HG03025 (cell line): ENCODE measurements around the gene CANT1.

ENCODE experiments used
- ATAC-seq: cut with Tn5 transposase; IDR thresholded peaks from one replicate; pipeline ENCODE4 v1.9.1; 2021; ENCODE audit warnings: mild to moderate bottlenecking, moderate library complexity; ENCODE audit not compliant: unreplicated experiment, low FRiP score

CANT1 gene

DNA sequence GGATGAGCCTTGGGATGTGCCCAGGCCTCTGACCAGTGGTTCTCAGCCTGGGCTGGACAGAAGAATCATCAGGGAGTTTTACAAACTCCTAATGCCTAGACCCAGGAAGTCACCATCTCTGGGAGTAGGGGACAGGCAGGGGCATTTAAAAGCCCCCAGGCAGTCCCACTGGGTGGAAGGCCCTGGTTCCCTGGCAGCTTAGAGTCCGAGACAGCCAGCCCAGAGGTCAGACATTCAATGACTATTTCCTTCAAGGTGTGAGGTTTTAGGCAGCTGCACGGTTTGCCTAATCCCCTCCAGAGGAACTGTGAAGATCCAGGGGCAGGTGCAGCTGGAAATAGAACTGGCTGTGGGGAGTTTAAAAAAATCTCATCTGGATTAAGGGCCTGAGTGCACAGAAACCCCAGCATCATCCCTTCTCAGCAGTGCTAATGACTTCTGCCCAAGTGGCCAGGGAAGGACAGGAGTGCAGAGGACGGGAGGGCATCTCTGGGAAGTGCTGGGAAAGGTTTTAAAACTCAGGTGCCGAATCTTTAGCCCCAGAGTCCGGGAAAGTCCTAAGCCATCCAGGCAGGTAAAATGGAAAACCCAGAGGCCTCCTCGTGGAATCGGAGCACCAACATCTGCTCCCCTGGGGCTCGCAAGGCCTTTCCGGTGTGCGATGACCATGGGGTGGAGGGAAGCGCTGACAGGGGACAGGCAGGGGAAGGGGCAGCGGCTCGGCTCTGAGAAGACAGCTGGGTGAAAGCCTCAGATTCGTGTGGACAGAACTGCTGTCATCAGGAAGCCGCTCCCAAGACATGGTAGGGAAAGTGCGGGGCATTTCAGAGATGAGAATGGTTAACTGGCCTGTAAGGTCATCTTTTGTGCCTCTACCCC lies 28.3 kb downstream of the CANT1 start:
- no peak for ATAC-seq

DNA sequence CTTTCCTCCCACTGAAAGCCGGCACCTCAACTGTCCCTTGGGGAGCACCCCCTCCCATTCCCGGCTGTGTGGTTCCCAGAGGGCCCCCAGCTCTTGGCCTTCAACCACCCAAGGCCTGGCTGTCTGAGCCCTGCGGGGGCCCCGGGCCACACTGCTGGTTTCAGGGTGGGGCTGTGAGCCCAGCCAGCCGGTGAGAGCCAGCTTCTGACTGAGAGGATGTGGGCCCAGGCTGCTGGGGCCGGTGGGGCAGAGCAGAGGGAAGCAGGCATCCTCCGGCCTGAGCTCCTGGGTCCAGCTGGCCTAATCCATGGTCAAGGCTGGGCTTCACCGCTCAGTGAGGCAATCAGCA lies 29.0 kb downstream of the CANT1 start:
- no peak for ATAC-seq

DNA sequence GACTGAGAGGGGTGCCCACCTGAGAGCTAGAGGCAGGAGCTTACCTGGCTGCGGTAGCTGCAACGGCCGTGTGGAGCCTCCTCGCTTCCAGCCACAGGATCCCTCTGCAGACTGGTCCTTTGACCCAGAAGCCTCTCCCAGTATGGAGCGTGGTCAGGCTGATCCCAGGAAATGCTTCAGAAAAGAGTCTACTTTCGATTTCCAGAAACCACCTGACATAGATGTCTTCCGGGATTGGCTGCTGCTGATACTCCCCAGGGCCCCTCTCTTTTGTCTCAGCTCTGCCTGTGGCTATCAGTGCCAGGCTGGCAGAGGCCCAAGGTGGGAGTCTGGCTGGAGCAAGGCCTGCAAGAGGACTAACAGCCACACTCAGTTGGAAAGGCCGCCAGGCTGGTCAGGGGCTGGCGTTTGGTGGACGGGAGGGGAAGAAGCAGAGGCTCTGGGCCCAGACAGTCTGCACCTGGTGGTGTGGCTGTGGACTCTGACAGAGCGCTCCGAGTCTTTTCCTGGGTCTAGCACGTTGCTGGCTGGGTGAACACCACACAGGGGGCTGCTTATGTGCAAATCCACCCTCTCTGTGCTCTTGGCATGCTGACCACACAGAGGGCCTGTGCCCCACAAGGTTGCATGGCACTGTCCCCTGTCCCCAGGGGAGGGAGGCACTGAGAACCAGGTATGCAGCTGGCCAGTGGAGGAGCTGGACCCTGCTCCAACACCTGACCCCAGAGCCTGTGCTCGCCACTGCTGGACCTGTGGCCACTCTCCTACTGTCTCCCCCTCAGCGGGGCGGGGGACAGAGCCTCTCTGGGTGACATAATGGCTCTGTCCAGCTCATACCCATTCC lies 29.6 kb downstream of the CANT1 start, which contains the start of gene LGALS3BP:
Gene LGALS3BP, minus strand, starts transcription at position 144 of the 844 bp plus-strand sequence. CDS start 2,732 bp downstream, outside the sequence.
- ATAC-seq = no peak

DNA sequence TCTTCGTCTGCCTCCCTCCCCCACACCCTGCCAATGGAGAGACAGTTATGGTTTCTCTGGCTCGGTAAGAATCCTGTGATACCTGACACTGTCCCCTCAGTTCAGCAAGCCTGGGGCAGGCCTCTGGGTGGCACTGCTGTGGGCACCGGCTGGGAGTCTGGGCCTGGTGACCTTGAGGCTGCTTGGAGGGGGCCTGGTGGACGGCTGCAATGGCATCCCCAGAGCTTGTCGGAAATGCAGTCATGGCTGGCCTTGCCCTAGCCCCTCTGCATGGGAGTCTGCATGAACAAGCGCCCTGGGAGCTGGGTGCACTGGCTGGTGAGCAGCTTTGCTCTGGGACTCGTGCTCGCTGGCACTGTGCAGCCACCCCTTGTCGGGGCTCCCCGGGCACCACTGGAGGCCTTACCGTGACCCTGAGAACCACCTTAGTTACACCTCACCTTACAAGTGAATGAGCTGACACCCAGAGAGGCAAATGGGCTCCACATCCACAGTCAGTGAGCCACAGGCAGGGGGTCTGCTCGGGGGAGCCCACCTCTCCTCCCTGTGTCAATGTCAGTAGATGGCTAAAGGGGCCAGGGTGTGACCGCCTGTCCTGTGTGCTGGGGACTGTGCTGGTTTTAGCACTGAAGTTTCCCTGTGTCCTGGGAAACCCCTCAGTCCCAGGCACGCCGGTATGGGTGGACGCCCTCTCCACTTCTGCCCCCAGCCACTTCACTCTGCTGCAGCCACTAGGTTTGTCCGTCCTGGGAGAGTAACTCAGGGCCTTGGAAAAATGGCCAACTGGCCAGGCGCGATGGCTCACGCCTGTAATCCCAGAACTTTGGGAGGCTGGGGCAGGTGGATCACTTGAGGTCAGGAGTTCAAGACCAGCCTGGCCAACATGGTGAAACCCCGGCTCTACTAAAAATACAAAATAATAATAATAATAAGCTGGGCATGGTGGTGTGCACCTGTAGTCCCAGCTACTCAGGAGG lies 31.3 kb downstream of the CANT1 start:
- ATAC-seq = no peak

DNA sequence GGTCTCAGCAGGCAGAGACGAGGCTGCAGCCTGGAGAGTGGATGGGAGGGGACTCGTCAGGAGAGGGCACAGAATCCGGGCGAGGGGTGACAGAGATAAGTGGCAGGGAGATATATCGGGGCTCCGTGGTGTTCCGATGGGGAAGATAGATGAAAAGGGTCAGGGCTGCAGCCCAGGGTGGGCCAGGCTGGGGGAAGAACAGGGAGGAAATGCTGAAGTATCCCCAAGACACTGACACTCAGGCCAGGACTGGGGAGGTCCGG lies 32.0 kb downstream of the CANT1 start:
- no peak for ATAC-seq

DNA sequence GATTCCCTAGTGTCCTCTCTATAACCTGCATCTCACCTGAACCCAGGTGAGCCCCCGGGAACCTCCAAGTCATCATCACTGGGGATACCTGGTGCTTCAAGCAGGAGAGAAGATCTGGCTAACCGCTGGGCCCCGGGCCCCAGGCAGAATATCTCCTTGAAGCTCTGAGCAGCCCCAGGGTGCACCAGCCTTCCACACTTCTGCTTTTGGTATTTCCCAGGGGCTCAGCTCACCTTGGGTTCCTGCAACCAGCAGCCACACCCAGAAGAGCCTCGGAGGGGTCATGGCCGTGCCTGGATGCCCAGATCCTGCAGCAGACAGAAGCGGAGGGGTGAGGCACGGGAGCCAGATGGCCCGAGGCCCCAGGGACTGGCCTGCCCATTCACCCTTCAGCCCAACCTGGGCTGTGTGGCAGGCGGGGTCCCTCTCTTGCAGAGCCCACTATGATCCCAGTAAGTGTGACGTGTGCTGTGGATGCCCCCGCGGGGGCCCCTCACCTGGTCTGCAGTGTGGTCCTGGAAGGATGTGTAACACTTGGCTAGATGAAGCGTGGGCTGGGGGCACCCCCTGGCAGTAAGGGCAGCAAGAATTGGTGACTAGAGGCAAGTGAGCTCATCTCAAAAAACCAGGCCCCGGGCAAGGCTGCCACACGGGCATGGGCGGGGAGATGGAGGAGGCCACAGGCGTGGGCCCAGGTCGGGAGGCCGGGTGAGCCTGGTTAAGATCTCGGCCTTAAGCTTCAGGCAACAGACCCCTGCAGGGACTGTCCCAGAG lies 32.5 kb downstream of the CANT1 start:
- ATAC-seq = no peak

DNA sequence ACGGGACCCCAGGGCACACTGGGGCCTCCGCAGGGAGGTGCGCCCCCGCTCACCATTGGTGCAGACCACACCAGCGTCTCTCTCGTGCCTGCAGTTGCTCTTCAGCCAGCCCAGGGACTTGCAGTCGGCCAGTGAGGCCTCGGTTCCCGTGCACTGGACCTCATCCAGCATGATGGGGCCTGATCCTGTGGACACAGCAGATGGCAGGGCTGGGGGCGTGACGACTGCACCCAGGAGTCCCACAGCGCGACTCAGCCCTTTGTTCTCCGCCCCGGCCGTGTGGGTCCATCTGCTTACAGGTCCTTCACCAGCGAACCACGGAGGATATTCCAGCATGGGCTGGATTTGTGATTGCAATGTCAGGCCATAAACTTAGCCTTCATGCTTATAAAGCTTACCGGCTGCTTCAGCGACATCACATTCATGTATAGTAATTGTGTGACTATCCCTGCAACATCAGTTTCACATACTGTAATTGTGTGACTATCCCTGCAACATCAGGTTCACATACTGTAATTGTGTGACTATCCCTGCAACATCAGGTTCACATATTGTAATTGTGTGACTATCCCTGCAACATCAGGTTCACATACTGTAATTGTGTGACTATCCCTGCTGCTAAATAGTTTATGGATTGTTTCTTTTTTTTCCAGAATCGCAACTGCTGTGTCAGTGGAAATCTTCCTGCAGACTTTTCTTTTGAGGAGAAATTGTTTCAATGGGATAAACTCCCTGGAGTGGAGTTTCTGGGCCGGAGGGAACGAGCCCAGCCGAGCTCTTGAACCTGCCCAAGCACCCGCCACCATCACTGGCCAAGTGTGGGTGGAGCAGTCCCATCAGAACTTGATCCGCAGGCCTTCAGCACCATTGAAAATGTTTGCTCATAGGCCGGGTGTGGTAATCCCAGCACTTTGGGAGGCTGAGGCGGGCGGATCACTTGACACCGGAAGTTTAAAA lies 34.7 kb downstream of the CANT1 start:
- no peak for ATAC-seq

DNA sequence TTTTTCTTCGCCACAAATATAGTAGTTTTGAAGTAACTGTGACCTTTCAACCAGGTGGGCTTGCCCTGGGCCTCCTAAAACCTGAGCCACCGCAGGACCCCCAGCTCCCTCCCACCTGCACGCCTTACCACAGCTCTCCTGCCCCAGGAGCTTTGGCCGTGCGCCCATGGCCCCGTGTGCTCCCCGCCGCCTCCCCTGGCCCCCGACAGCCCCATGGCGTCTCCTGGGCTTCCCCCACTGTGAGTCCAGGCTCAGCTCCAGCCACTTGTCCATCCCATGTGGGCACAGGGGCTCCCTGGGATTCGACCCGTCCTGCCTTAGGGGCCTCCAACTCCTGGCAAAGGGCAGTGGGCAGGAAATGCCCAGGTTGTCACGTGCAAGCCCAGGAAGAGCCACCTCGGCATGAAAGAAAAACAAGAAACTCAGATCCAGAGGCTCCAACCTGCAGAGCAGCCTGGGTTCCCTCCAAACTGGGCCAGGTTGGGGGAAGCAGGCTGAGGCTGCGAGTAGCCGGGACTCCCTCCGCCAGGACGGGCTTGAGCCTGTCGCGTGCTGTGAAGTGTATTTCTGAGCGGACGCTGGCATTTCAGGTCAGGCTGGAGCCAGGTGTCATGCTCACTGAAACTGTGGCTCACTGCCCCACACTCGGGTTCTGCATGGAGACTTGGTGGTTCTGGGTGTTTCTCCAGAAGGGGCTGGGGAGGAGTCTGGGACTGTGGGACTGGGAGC lies 35.6 kb downstream of the CANT1 start:
- no peak for ATAC-seq

DNA sequence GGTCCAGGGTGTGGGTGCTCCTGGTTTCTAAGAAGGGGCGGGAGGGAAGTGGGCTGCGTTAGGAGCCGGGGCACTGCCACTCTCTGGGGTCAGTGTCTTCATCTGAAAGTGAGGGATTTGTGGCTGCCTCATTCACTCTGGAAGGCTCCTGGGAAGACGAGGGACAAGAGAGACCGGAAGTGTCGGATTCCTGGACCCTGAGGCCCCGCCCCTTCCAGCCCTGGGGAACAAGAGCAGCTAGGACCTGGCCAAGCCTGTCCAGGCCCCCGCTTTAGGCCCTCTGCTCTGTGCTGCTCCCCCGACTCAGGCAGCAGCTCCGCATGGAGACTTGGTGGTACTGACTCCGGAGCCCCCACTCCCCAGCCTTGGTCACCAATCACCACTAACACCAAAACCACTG lies 36.4 kb downstream of the CANT1 start:
- no peak for ATAC-seq

DNA sequence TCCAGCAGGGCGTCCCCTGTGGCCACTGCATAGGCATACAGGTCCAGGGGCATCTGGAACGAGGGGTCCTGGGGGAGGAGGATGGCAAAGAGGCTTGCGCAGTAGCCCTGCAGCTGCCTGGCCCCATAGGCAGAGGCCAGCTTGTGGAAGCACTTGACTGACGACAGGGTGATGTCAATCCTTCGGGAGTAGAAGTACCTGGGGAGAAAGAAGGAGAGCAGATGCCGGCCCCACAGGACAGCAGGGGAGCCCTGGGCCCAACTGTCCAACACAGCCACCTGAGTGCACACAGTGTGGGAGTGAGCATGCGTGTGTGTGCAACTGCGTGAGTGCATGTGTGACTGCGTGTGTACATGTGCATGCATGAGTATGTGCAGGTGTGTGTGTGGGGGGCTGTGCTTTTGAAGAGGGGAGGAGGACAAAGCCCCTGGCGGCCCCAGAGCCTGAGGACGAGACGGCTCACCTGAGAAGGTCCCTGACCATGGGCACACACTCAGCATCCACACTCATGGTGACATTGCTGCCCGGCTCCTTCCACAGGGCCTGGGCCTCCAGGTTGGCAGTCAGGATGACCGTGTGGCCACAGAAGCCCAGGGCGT lies 37.0 kb downstream of the CANT1 start:
- no peak for ATAC-seq

DNA sequence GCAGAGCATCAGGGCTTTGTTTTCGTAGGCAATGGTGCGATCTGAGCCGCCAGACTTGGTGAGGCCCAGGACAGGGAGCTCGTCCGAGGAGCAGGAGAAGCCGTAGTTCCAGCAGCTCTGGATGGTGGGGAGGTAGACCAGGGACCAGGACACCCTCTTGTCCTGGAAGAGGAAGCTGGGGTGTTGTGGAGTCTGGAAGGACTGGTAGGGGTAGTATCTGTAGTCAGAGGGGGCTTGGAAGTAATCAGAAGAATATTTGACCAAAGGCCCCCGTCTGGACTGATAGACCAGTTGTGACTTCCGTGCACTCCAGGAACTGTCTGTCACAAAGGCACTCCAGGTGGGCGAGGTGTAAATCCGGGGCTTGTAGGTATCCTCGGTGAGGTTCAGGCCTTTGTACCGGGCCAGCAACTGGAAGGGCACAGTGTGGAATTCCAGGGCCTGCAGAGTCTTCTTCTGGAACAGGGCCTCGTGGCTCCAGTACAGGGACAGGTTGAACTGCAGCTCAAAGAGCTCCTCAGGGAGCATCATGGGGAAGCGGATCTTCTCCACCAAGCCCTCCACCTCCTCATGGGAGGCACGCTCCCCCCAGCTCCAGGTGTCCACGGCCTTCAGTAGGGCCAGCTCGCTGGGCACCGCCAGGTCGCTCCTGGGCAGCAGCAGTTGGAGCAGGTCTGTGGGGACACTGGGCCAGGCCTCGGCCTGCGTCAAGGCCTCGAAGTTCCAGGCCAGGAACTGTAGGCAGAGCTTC lies 37.6 kb downstream of the CANT1 start:
- no peak for ATAC-seq

DNA sequence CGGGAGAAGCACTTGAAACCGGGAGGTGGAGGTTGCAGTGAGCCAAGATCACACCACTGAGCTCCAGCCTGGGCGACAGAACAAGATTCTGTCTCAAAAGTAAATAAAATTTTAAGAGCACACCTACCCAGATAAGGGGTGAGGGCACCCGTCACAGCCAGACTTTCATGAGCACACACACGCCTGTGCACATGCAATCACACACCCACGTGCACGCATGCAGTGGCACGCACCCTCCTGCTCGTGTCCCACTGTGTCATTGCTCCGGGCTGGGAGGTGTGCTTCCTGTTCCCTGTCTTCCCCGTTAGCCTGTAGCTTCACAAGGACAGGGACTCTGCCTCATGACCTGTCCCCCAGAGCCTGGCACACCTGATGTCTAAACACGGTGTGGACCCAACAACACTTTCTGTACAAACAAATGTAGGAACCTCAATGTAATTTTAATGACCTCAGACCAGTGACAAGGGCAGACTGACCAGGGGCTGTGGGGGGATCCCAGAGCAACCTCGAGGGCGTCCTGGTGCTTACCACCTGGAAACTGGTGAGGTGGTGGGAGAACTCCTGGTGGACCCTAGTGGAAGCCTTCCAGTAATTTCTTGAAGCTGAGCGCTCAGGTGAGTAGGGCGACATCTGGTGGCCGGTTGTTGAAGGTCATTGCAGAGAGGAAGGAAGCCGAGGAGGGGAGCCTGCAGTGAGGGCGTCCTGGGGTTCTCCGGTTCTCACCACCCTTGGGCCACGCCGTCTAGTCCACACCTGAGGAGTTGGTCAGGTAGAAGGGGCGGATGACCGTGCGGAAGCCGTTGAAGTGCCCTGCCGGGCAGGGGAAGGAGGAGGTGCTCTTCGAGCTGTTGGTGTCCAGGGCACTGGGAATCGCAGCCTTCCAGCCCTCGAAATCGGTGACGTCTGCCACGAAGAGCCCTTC lies 38.5 kb downstream of the CANT1 start:
- ATAC-seq = no peak

DNA sequence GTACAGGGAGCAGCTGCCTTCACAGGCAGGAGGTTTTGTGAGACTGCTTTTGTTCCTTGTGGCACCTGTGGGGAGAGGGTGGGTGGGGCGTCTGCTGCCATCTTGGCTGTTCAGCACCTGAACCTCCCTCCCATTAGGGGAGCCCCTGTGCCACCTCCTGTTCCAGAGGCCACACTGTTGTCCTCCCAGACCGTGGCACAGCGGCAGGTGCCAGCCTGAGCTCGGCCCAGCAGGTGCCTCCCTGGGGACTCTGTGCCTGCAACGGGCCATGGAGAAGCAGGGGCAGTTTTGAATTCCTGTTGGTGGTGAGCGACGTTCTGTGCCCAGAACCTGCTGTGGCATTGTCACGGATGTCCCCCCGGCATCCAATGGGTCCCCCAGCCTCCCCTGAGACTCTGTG lies 39.7 kb downstream of the CANT1 start:
- no peak for ATAC-seq

DNA sequence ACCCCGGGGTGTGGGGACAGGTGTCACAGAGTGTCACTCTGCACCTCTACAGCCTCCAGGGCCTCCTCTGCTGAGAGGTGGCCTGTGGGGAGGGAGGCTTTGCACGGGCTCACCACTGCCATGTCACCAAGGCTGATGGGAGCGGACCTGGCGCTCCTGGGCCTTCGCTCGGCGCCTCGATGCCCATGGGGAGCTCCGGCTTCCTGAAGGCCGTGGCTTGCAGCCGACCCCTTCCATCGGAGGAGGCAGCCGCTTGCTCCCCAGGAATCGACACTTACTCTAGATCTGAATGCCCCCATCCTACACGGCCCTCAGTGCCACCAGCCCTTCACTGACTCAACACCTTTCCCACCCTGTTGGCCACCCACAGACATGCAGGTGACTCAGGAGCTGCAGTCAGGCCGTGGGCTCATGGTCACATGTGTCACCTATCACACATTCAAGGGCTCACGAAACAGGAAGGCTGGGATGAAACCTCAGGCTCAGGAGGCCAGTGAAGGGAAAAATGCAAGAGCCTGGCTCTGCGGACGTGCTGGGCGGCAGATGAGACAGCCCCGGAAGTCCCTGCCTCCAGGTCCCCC lies 41.7 kb downstream of the CANT1 start:
- no peak for ATAC-seq

DNA sequence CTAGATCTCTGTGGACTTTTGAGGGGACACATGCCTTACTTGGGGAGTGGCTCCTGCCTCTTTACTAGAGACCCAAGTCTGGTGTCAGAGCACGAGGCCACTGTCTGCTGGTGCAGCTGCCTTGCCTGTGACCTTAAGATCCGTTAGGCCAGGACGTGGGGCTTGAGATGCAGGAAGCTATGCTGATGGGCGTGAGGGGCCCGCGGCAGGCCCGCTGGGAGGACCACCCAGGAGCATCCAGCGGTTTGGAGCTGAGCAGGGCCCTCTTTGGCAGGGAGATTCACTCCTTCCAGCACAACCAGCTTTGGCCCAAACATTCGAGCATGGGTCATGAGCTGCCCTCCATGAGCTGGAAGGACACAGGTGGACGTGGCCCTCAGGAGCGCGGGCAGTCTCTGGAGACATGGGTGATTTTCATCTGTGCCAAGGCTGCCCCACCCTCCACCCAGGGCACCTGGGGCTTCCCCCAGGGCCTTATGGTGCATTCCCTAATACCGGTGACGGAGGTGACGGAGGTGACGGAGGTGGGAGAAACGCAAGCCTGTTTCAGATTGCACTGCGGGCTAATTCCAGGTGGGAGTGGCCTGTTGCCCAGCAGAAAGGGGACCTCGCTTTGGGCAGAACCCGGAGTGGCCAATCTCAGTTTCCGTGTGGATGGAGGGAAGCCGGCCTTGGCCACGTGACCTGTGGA lies 42.5 kb downstream of the CANT1 start:
- no peak for ATAC-seq
